Endothelial cell (in vitro differentiated cells): ENCODE data around the gene STARD5. TPM values are rescaled to one million over a fixed set of nuclear protein-coding genes. Genes with fewer than 3 reads are reported as not detected.

Source experiments
- DNase-seq: peaks from one replicate; pipeline ENCODE4 v3.0.0; 2021; ENCODE audit warnings: low spot score
- H3K27ac Mint-ChIP-seq: one replicate; pipeline ENCODE4 v1.8.0; 2021; ENCODE audit warnings: mixed read lengths, inconsistent platforms; ENCODE audit not compliant: unreplicated experiment
- H3K27me3 Mint-ChIP-seq: one replicate; pipeline ENCODE4 v1.8.0; 2021; ENCODE audit warnings: mild to moderate bottlenecking, moderate library complexity, mixed read lengths, inconsistent platforms; ENCODE audit not compliant: unreplicated experiment
- H3K36me3 Mint-ChIP-seq: one replicate; pipeline ENCODE4 v1.8.0; 2021; ENCODE audit warnings: mild to moderate bottlenecking, low read depth, mixed read lengths, inconsistent platforms; ENCODE audit not compliant: unreplicated experiment
- H3K4me1 Mint-ChIP-seq: one replicate; pipeline ENCODE4 v1.8.0; 2021; ENCODE audit warnings: mild to moderate bottlenecking, mixed read lengths, inconsistent platforms; ENCODE audit not compliant: unreplicated experiment
- H3K4me3 Mint-ChIP-seq: one replicate; pipeline ENCODE4 v1.8.0; 2021; ENCODE audit warnings: mild to moderate bottlenecking, mixed read lengths, inconsistent platforms; ENCODE audit not compliant: unreplicated experiment
- H3K9me3 Mint-ChIP-seq: one replicate; pipeline ENCODE4 v1.8.0; 2021; ENCODE audit warnings: mixed read lengths, inconsistent platforms; ENCODE audit not compliant: unreplicated experiment
- total RNA-seq: library from RNA; stranded (reverse); fragmentation: NEBNext Ultra II Directional; extraction: Animal tissue kit (Norgen Biotek cat#: 25700); gene quantifications from one replicate; pipeline ENCODE4 v1.2.1, GENCODE V29; 2021; ENCODE audit not compliant: unreplicated experiment
- TF ChIP-seq, protein P1 (sequence below): fragments of 200-600 bp; sonication (generic); IDR thresholded peaks from one replicate; pipeline ENCODE4 v1.5.0; 2021; ENCODE audit warnings: antibody characterized with exemption; ENCODE audit not compliant: unreplicated experiment

The STARD5 gene
- total RNA-seq, 1 donor from 2014 or later = 7.3 TPM

GRCh38 chr15:81263477-81263876 is 60.5 kb downstream of the STARD5 start:
- TF ChIP-seq, protein P1, sequence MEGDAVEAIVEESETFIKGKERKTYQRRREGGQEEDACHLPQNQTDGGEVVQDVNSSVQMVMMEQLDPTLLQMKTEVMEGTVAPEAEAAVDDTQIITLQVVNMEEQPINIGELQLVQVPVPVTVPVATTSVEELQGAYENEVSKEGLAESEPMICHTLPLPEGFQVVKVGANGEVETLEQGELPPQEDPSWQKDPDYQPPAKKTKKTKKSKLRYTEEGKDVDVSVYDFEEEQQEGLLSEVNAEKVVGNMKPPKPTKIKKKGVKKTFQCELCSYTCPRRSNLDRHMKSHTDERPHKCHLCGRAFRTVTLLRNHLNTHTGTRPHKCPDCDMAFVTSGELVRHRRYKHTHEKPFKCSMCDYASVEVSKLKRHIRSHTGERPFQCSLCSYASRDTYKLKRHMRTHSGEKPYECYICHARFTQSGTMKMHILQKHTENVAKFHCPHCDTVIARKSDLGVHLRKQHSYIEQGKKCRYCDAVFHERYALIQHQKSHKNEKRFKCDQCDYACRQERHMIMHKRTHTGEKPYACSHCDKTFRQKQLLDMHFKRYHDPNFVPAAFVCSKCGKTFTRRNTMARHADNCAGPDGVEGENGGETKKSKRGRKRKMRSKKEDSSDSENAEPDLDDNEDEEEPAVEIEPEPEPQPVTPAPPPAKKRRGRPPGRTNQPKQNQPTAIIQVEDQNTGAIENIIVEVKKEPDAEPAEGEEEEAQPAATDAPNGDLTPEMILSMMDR = no peak
- H3K36me3 Mint-ChIP-seq = no peaks in the 10 kb centered on the region
- H3K9me3 Mint-ChIP-seq = no peaks in the 10 kb centered on the region
- peaks cover 2% of the 10 kb centered on the region for H3K27me3 Mint-ChIP-seq
- no peak overlapping the region for H3K4me3 Mint-ChIP-seq
- no peak for DNase-seq
- H3K27ac Mint-ChIP-seq = no peak overlapping the region
- H3K4me1 Mint-ChIP-seq = peaks cover 61% of the 10 kb centered on the region

DNA sequence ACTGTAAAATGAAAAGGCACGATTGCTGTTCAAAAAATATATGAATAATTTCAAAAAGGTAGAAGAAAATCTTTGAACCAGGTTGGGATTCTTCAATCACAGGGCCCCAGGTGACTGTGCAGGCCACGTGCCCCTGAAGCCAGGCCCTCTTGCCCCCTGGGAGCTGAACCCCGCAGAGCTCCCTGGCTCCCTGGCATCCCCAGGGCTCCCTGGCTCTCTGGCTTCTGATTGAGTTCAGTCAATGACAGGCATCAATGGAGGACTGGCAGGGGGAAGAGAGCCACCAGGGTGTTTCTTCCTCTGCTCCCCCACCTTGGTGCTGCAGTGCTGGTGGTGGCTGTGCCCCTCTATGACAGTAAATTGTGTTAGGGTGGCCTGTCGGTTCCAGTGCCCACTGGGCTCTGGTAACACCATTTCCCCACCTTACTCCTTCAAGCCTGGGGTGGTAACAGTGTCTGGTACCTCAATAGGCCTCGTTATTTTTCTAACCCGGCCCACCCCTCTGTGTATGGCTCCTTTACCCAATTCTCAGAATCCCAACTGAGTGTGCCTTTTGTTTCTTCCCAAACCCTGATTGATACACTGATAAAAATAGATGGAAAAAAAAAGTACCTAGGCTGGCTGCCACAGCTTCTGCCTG is 62.6 kb downstream of the STARD5 start:
- Mint-ChIP-seq H3K27me3 (peaks cover 2% of the 10 kb centered on the region), H3K9me3 (no peaks in the 10 kb centered on the region), H3K4me1 (peaks cover 47% of the 10 kb centered on the region), H3K36me3 (no peaks in the 10 kb centered on the region), H3K27ac (no peak overlapping the region), H3K4me3 (no peak overlapping the region)
- no peak for DNase-seq
- TF ChIP-seq, protein P1 = no peak

DNA sequence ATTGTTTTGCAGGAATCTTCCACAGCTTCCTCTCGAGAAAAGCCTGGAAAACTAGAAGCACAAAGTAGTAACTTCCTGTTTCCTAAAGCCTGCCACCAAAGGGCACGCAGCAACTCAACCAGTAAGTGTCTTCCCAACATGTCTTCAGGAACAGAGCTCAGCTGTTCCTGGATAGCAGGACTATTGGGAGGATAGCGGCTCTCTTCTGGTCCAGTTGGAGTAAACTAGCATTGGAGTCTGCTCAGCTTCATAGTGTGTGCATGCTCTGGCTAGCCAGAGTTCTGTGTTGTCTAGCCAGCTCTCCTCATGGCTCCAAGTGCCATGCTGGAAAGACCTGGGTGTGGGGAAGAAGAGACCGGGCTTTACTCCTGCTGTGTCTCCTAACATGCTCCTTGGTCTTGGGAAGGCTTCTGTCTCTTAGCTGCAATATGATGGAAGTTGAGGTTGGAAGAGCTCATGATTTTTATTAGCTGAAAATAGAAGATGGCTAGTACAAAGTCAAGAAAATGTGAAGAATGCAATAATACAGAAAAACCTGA is 64.1 kb downstream of the STARD5 start:
- H3K27ac Mint-ChIP-seq = no peak overlapping the region
- H3K36me3 Mint-ChIP-seq = no peaks in the 10 kb centered on the region
- H3K4me1 Mint-ChIP-seq = peaks cover 33% of the 10 kb centered on the region
- peaks cover 1% of the 10 kb centered on the region for H3K27me3 Mint-ChIP-seq
- DNase-seq = no peak
- H3K4me3 Mint-ChIP-seq = no peak overlapping the region
- TF ChIP-seq, protein P1 = no peak
- no peaks in the 10 kb centered on the region for H3K9me3 Mint-ChIP-seq

Other genes with a start within 250 kb of the STARD5 start
- gene CFAP161, start 189.9 kb downstream of the STARD5 start, total RNA-seq = 21.1 TPM
- 29.6 TPM for gene IL16, start 127.3 kb downstream of the STARD5 start, total RNA-seq
- gene TMC3, start 50.1 kb upstream of the STARD5 start, total RNA-seq = not detected